Loucy (cell line): Measurements from ENCODE around the gene TMEM163.

Source experiments
- H2AFZ ChIP-seq: fragments of 200-600 bp; sonication (generic); 2 replicates; pipeline ENCODE4 v1.6.0; 2016; ENCODE audit warnings: antibody characterized with exemption, mild to moderate bottlenecking, low read length, moderate library complexity
- H3F3A ChIP-seq: fragments of 200-600 bp; 2 replicates; pipeline ENCODE4 v1.6.0; 2016; ENCODE audit warnings: antibody characterized with exemption, low read depth, mild to moderate bottlenecking
- H3K27me3 ChIP-seq: fragments of 200-600 bp; sonication (generic); 2 replicates; pipeline ENCODE4 v1.6.1; 2014; ENCODE audit warnings: low read length, mild to moderate bottlenecking; ENCODE audit not compliant: insufficient read depth, poor library complexity, severe bottlenecking
- H3K36me3 ChIP-seq: fragments of 200-600 bp; sonication (generic); 2 replicates; pipeline ENCODE4 v1.6.1; 2016; ENCODE audit warnings: low read length; ENCODE audit not compliant: insufficient read depth
- H3K4me1 ChIP-seq: fragments of 200-600 bp; sonication (generic); 2 replicates; pipeline ENCODE4 v1.5.1; 2014; ENCODE audit warnings: low read length, mild to moderate bottlenecking; ENCODE audit not compliant: insufficient read depth, poor library complexity, severe bottlenecking
- H3K4me2 ChIP-seq: fragments of 200-600 bp; sonication (generic); 2 replicates; pipeline ENCODE4 v1.6.0; 2014; ENCODE audit warnings: antibody characterized with exemption, low read length, low read depth, mild to moderate bottlenecking; ENCODE audit not compliant: poor library complexity, severe bottlenecking
- H3K4me3 ChIP-seq: fragments of 200-600 bp; sonication (generic); 2 replicates; pipeline ENCODE4 v1.5.1; 2014; ENCODE audit warnings: low read length, mild to moderate bottlenecking, mixed read lengths; ENCODE audit not compliant: poor library complexity, severe bottlenecking
- H3K79me2 ChIP-seq: fragments of 200-600 bp; sonication (generic); 2 replicates; pipeline ENCODE4 v1.6.1; 2014; ENCODE audit warnings: low read length; ENCODE audit not compliant: insufficient read depth
- H3K9ac ChIP-seq: fragments of 200-600 bp; sonication (generic); 2 replicates; pipeline ENCODE4 v1.6.0; 2014; ENCODE audit warnings: mild to moderate bottlenecking, low read depth, low read length, moderate library complexity; ENCODE audit not compliant: poor library complexity, severe bottlenecking
- H3K9me2 ChIP-seq: fragments of 200-600 bp; sonication (generic); replicated peaks from 2 replicates; pipeline ENCODE4 v1.6.1; 2016; ENCODE audit warnings: low read depth, low read length, mixed read lengths
- H3K9me3 ChIP-seq: fragments of 200-600 bp; sonication (generic); 2 replicates; pipeline ENCODE4 v1.6.1; 2014; ENCODE audit warnings: mild to moderate bottlenecking, antibody characterized with exemption, low read length, low read depth; ENCODE audit not compliant: insufficient read depth
- H4K20me1 ChIP-seq: fragments of 200-600 bp; sonication (generic); 2 replicates; pipeline ENCODE4 v1.6.0; 2014; ENCODE audit warnings: antibody characterized with exemption, low read length, mild to moderate bottlenecking; ENCODE audit not compliant: insufficient read depth, poor library complexity, severe bottlenecking
- EZH2phosphoT487 ChIP-seq: fragments of 200-600 bp; IDR thresholded peaks from 2 replicates; pipeline ENCODE4 v1.6.1; 2018; ENCODE audit warnings: antibody characterized with exemption, mild to moderate bottlenecking, moderate library complexity, borderline replicate concordance
- TF ChIP-seq, protein P1 (sequence below): fragments of 200-600 bp; sonication (generic); conservative IDR thresholded peaks from 2 replicates; pipeline ENCODE4 v1.5.1; 2014; ENCODE audit warnings: mild to moderate bottlenecking, antibody characterized with exemption, low read length

The TMEM163 gene

GRCh38 chr2:134435936-134436335 is 282.9 kb downstream of the TMEM163 start:
- Histone ChIP-seq H3K4me2 (no peak overlapping the region), H3K9me2 (no peaks in the 10 kb centered on the region), H2AFZ (no peak overlapping the region), H3K4me3 (no peak overlapping the region), H3K9ac (no peak overlapping the region), H3K36me3 (peaks cover 74% of the 10 kb centered on the region; the same call in 1 of the 2 replicates), H3K27me3 (no peaks in the 10 kb centered on the region), H4K20me1 (no peaks in the 10 kb centered on the region), H3F3A (no peaks in the 10 kb centered on the region), H3K79me2 (no peaks in the 10 kb centered on the region), H3K4me1 (no peaks in the 10 kb centered on the region), H3K9me3 (no peaks in the 10 kb centered on the region)
- TF ChIP-seq, protein P1, sequence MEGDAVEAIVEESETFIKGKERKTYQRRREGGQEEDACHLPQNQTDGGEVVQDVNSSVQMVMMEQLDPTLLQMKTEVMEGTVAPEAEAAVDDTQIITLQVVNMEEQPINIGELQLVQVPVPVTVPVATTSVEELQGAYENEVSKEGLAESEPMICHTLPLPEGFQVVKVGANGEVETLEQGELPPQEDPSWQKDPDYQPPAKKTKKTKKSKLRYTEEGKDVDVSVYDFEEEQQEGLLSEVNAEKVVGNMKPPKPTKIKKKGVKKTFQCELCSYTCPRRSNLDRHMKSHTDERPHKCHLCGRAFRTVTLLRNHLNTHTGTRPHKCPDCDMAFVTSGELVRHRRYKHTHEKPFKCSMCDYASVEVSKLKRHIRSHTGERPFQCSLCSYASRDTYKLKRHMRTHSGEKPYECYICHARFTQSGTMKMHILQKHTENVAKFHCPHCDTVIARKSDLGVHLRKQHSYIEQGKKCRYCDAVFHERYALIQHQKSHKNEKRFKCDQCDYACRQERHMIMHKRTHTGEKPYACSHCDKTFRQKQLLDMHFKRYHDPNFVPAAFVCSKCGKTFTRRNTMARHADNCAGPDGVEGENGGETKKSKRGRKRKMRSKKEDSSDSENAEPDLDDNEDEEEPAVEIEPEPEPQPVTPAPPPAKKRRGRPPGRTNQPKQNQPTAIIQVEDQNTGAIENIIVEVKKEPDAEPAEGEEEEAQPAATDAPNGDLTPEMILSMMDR: no peak
- no peak for TF ChIP-seq EZH2phosphoT487

GRCh38 chr2:134435505-134435904 is 283.3 kb downstream of the TMEM163 start:
- no peaks in the 10 kb centered on the region for H3K9me3 ChIP-seq
- H3K4me1 ChIP-seq: no peaks in the 10 kb centered on the region
- H3K4me3 ChIP-seq: no peak overlapping the region
- H3K9ac ChIP-seq: no peak overlapping the region
- no peaks in the 10 kb centered on the region for H3K79me2 ChIP-seq
- no peaks in the 10 kb centered on the region for H3K27me3 ChIP-seq
- TF ChIP-seq, protein P1: no peak
- TF ChIP-seq EZH2phosphoT487: no peak
- H3K9me2 ChIP-seq: no peaks in the 10 kb centered on the region
- H2AFZ ChIP-seq: no peak overlapping the region
- H3K36me3 ChIP-seq: peaks cover 77% of the 10 kb centered on the region; the same call in 1 of the 2 replicates
- H4K20me1 ChIP-seq: no peaks in the 10 kb centered on the region
- H3K4me2 ChIP-seq: no peak overlapping the region
- no peaks in the 10 kb centered on the region for H3F3A ChIP-seq

DNA sequence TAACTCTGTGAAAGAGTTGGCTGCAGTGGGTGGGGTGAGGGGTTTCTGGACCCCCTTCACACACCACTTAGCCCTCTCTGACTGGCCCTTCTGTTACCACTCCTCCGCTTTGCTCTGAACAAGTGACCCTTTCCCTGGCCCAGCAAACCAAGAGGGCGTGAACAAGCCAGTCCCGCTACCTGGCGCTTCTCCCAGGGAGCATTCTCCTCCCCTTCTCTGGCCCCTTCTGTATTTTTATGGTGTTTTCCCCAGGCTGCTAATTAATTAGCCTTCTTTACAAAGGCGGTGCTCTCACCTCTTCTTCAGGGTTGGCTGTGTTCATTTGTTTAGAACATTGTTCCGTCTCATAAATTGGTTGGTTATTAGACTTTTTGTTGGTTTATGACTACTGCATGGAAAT is 284.8 kb downstream of the TMEM163 start:
- no peak for TF ChIP-seq EZH2phosphoT487
- TF ChIP-seq, protein P1: no peak
- no peaks in the 10 kb centered on the region for H3F3A ChIP-seq
- H3K9ac ChIP-seq: no peak overlapping the region
- no peak overlapping the region for H2AFZ ChIP-seq
- no peak overlapping the region for H3K4me2 ChIP-seq
- H3K36me3 ChIP-seq: peaks cover 79% of the 10 kb centered on the region; the same call in 1 of the 2 replicates
- no peak overlapping the region for H3K4me3 ChIP-seq
- no peaks in the 10 kb centered on the region for H3K9me3 ChIP-seq
- no peaks in the 10 kb centered on the region for H3K79me2 ChIP-seq
- no peaks in the 10 kb centered on the region for H3K4me1 ChIP-seq
- no peaks in the 10 kb centered on the region for H3K27me3 ChIP-seq
- no peaks in the 10 kb centered on the region for H3K9me2 ChIP-seq
- H4K20me1 ChIP-seq: no peaks in the 10 kb centered on the region
